Measurements from ENCODE around the gene KCNK16.

GRCh38 chr6:39313526-39314272 is 8.8 kb downstream of the KCNK16 start:
- no peak for TF ChIP-seq EP300 (IDR thresholded peaks at IDR 0.05)
- no peak for TF ChIP-seq CTCF (IDR thresholded peaks at IDR 0.05)
- no peak for TF ChIP-seq POLR2A (IDR thresholded peaks at IDR 0.05)
